ENCODE data around the gene GOLGA5. TPM values are rescaled to one million over a fixed set of nuclear protein-coding genes. Genes with fewer than 3 reads are reported as not detected.

GOLGA5 gene
- total RNA-seq, 1 donor from 2014 or later, result 28.2 TPM

DNA sequence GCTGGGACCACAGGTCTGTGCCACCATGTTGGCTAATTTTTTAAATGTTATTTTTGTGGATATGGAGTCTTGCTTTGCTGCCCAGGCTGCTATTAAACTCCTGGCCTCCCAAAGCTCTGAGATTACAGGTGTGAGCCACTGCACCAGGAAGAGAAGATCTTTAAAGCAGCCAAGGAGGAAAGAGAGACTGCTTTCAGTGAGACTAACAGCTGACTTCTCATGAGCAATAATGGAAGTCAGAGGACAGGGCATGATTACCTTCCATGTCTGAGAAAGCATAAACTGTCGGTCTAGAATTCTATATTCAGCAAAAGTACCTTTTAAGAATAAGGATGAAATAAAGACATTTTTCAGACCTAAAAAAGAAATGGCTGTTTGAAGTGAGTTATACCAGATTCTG lies 71.6 kb downstream of the GOLGA5 start:
- H3K27ac Mint-ChIP-seq (ENCODE audit: unreplicated experiment), result no peak overlapping the region
- no peak overlapping the region for H3K4me3 Mint-ChIP-seq (ENCODE audit: unreplicated experiment)
- no peak for DNase-seq
- H3K36me3 Mint-ChIP-seq (ENCODE audit: unreplicated experiment), result no peaks in the 10 kb centered on the region
- peaks cover 9% of the 10 kb centered on the region for H3K9me3 Mint-ChIP-seq (ENCODE audit: unreplicated experiment)
- peaks cover 2% of the 10 kb centered on the region for H3K27me3 Mint-ChIP-seq (ENCODE audit: unreplicated experiment)
- peaks cover 15% of the 10 kb centered on the region for H3K4me1 Mint-ChIP-seq (ENCODE audit: low read depth, unreplicated experiment)
- no peak for TF ChIP-seq CTCF (IDR thresholded peaks at IDR 0.05; ENCODE audit: partially characterized antibody, unreplicated experiment)

- Mint-ChIP-seq H3K4me3 (ENCODE audit: unreplicated experiment) (no peak overlapping the region), H3K4me1 (ENCODE audit: low read depth, unreplicated experiment) (peaks cover 15% of the 10 kb centered on the region), H3K27me3 (ENCODE audit: unreplicated experiment) (peaks cover 2% of the 10 kb centered on the region), H3K36me3 (ENCODE audit: unreplicated experiment) (no peaks in the 10 kb centered on the region), H3K9me3 (ENCODE audit: unreplicated experiment) (peaks cover 9% of the 10 kb centered on the region), H3K27ac (ENCODE audit: unreplicated experiment) (no peak overlapping the region)
- no peak for DNase-seq
- TF ChIP-seq CTCF (IDR thresholded peaks at IDR 0.05; ENCODE audit: partially characterized antibody, unreplicated experiment), result no peak
These were observed 72.2 kb downstream of the GOLGA5 start for GRCh38 chr14:92866181-92866752.

DNA sequence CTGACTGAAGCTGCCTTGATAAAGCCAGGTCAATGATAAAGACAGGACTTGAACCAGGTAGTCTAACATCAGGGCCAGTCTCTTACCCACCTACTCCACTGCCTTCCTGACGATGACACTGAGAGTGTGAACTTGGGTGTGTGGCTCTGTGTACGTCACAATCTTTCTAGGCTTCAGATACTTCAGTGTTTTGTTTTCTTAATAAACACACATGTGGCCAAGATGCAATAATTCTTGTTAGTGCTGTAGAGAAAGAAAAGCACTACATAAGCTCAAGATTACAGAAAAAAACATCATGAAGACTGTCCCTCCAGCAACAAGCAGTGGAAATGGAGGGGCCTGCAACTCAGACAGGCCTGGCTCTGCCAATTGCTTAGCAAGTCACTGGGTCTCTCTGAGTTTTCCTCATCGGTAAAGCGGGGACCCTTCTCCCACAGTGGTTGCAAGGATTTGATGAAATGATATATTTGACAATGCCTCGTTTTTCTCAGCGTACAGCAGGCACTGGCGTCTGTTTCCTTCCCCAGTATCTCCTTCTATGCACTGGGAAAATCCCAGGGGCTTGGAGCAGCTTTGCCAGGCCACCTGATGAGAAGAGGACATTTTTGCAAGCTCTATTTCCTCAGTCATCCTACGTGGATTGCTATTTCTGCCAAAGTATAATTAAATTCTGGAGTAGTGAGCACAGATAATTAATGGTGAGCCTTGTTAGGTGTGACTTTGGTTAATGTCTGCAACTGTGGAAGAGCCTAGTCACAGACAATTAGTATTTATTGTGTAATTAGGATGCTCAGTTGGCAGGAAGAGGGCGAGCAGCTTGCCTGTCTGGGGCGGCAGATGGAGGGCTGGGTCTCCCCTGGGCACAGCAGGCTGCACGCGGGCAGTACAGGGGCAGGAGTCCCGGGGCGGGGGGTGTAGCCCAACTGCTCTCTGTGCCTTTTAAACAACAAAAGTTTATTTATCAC lies 73.1 kb downstream of the GOLGA5 start:
- no peak for TF ChIP-seq CTCF (IDR thresholded peaks at IDR 0.05; ENCODE audit: partially characterized antibody, unreplicated experiment)
- H3K36me3 Mint-ChIP-seq (ENCODE audit: unreplicated experiment), result no peaks in the 10 kb centered on the region
- peaks cover 2% of the 10 kb centered on the region for H3K27me3 Mint-ChIP-seq (ENCODE audit: unreplicated experiment)
- peaks cover 15% of the 10 kb centered on the region for H3K4me1 Mint-ChIP-seq (ENCODE audit: low read depth, unreplicated experiment)
- H3K9me3 Mint-ChIP-seq (ENCODE audit: unreplicated experiment), result peaks cover 9% of the 10 kb centered on the region
- peak; percentile 54 for DNase-seq
- H3K27ac Mint-ChIP-seq (ENCODE audit: unreplicated experiment), result peak overlapping the region; percentile 80
- H3K4me3 Mint-ChIP-seq (ENCODE audit: unreplicated experiment), result peak overlapping the region; percentile 77

- Mint-ChIP-seq H3K27me3 (ENCODE audit: unreplicated experiment) (peaks cover 3% of the 10 kb centered on the region), H3K4me1 (ENCODE audit: low read depth, unreplicated experiment) (peaks cover 18% of the 10 kb centered on the region), H3K27ac (ENCODE audit: unreplicated experiment) (no peak overlapping the region), H3K4me3 (ENCODE audit: unreplicated experiment) (no peak overlapping the region), H3K9me3 (ENCODE audit: unreplicated experiment) (peaks cover 2% of the 10 kb centered on the region), H3K36me3 (ENCODE audit: unreplicated experiment) (no peaks in the 10 kb centered on the region)
- no peak for DNase-seq
- no peak for TF ChIP-seq CTCF (IDR thresholded peaks at IDR 0.05; ENCODE audit: partially characterized antibody, unreplicated experiment)
These were observed 81.0 kb downstream of the GOLGA5 start for GRCh38 chr14:92874962-92875661.

All from glutamatergic neuron (in vitro differentiated cells).